ENCODE measurements around the gene NACC1. TPM values are rescaled to one million over a fixed set of nuclear protein-coding genes. Genes with fewer than 3 reads are reported as not detected.

The NACC1 gene
- total and polyA plus RNA-seq, 2 of the 13 experiments (the other 11 are each of a cell fraction or from before 2014, with no cell fraction given), result 31.8 to 42.3 TPM

DNA sequence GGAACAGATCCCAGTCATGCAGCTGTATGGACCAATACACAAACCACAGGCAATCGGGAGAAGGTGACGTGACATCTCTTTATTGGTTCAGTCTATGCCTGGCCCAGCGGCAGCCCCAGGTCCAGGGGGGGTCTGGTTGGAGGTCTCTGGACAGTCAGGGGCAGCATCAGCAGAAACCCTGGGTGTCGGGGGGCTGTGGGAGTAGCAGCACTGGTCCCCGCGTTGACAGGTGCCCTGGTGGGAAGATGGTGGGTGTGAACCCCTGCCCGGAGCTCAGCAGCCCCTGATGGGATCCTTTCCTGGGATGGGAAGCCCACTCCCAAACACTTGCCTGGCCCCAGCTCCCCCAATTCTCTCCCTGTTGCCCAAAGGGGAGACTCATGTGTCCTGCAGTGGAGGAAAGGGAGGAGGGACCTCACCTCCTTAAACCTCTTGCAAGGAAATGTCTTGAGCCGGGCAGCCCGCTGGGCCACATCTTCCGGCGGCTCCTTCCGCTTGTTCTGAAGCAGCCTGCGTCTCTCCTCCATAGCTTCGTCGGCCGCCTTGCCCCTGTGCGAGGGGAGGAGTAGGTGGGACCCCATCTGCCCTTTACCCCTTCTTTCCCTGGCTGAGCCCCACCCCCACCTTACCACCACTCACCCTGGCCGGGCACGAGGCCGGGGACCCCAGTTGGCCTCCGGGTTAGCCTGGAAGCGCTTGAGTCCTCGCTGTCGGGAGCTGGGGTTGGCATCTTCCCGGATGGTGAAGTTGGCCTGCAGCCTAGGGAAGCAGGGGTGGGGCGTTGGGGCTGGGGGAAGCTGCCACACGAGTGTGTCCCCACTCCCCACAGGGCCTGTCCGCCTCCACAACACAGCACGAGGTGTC, 13.0 kb upstream of the NACC1 start:
- no peak overlapping the region for H2AFZ ChIP-seq (ENCODE audit: low read length)
- H3K4me1 ChIP-seq (ENCODE audit: insufficient read depth, low read length), result peaks cover 20% of the 10 kb centered on the region
- no peak overlapping the region for H3K27ac ChIP-seq (ENCODE audit: extremely low read length, insufficient read depth, low read length)
- TF ChIP-seq POLR2A (IDR thresholded peaks at IDR 0.05; ENCODE audit: insufficient read depth in 1 of 2, low read depth in 2 of 2, low read length in 2 of 2) (0 out of 4 replicates have a peak, but pooled peaks of 1 of the 2 experiments have one; percentile 10), NCOA2 (CRISPR knock-in tag; IDR thresholded peaks at IDR 0.05) (no peak)
- in situ Hi-C loops (cut with HindIII; ENCODE audit: extremely low pct_ligation_motif_present, low pct_unique_long_range_greater_than_20kb) (no loop called here), intact Hi-C loops (cut with micrococcal nuclease; ENCODE audit: unreplicated experiment) (no loop called here)
- FAIRE-seq (no peak), ATAC-seq (no peak), DNase-seq (ENCODE audit: low spot score) (no peak)
- ChIA-PET CTCF (ENCODE audit: low intra/inter-chr PET ratio, low total read pairs) (no interaction called here), POLR2A (interaction anchor here (1.2 kb wide), 1 partner anchor 13 kb away, joined by 5 read pairs; the partner anchor contains the start of gene NACC1)
- H3K4me2 ChIP-seq (ENCODE audit: low read depth, low read length), result no peak overlapping the region
- BruUV-seq (replicated peaks), result no TSS peak
- 94% methylated on average over 24 of the region's 29 CpGs for WGBS (ENCODE audit: low lambda C conversion rate)
- H3K36me3 ChIP-seq (replicated peaks in 1 of 2; ENCODE audit: control insufficient read depth in 1 of 2, insufficient read depth in 2 of 2, low read length in 2 of 2), result peaks cover 7 to 14% of the 10 kb centered on the region in 2 experiments; a peak in 4 of 5 replicates
- H4K20me1 ChIP-seq (ENCODE audit: insufficient read depth, low read length), result no peaks in the 10 kb centered on the region
- H3K4me3 ChIP-seq (replicated peaks in 1 of 3; ENCODE audit: insufficient read depth in 1 of 3, low read depth in 2 of 3, low read length in 3 of 3), result no peak overlapping the region
- no peaks in the 10 kb centered on the region for H3K9me3 ChIP-seq (ENCODE audit: low read length)
- H3K9ac ChIP-seq (ENCODE audit: insufficient read depth, low read depth, low read length), result no peak overlapping the region
- no peaks in the 10 kb centered on the region for H3K79me2 ChIP-seq (ENCODE audit: insufficient read depth, low read length)
- H3K27me3 ChIP-seq (ENCODE audit: control insufficient read depth in 1 of 2, insufficient read depth in 2 of 2, low read length in 2 of 2), result no peaks in the 10 kb centered on the region

DNA sequence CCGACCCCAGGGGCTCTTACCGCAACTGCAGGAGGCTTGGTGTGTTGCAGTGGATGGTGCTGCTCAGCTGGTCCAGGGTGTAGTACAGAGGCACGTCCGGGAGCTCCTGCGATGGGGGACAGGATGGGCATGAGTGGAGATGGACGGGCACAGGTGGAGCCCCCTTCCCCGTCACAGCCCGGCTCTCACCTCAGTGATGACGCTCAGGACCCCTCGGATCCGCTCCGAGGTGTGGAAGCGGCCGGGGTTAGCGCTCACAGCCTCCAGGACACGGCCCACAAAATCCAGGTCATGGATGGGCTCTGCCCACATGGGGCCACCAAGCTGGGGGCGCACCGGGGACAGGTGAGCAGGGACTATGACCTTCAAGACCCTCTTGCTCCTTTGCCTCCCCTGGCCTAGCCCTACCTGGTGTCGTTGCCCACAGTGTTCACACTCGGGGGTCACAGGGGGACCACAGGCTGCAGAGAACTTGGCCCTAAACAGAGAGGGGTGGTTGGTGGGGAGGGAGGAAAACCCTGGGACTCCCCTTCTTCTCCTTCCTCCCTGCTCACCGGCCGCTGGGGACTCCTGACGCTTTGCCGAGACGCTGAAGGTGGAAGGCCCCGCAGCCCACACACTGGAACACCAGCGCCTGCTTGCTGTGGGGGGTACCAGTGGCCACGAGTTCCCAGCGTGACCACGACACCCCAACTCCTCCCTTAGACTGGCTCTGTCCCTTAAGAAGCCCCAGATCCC, 8.5 kb upstream of the NACC1 start:
- TF ChIP-seq AGO2 (optimal IDR thresholded peaks at IDR 0.05; ENCODE audit: low read depth, low read length) (peak; percentile 60), KMT2A (CRISPR knock-in tag; IDR thresholded peaks at IDR 0.05) (no peak), MATR3 (CRISPR knock-in tag; IDR thresholded peaks at IDR 0.05) (no peak), TBX3 (IDR thresholded peaks at IDR 0.05; ENCODE audit: borderline replicate concordance) (no peak), ZBTB10 (CRISPR knock-in tag; IDR thresholded peaks at IDR 0.05; ENCODE audit: borderline replicate concordance) (no peak)
- Histone ChIP-seq H2AFZ (ENCODE audit: low read length) (no peak overlapping the region), H3K4me2 (ENCODE audit: low read depth, low read length) (no peak overlapping the region), H3K27ac (ENCODE audit: extremely low read length, insufficient read depth, low read length) (no peak overlapping the region), H3K9me3 (ENCODE audit: low read length) (no peaks in the 10 kb centered on the region), H3K4me3 (replicated peaks in 1 of 3; ENCODE audit: insufficient read depth in 1 of 3, low read depth in 2 of 3, low read length in 3 of 3) (no peak overlapping the region), H3K36me3 (replicated peaks in 1 of 2; ENCODE audit: control insufficient read depth in 1 of 2, insufficient read depth in 2 of 2, low read length in 2 of 2) (peaks cover 9 to 24% of the 10 kb centered on the region in 2 experiments; a peak in 4 of 5 replicates), H3K4me1 (ENCODE audit: insufficient read depth, low read length) (no peaks in the 10 kb centered on the region), H3K79me2 (ENCODE audit: insufficient read depth, low read length) (no peaks in the 10 kb centered on the region), H4K20me1 (ENCODE audit: insufficient read depth, low read length) (no peaks in the 10 kb centered on the region), H3K9ac (ENCODE audit: insufficient read depth, low read depth, low read length) (no peak overlapping the region), H3K27me3 (ENCODE audit: control insufficient read depth in 1 of 2, insufficient read depth in 2 of 2, low read length in 2 of 2) (no peaks in the 10 kb centered on the region)
- no peak; the same call in 2 of the 3 replicates for ATAC-seq
- POLR2A ChIA-PET, result no interaction called here
- in situ Hi-C loops (cut with HindIII; ENCODE audit: extremely low pct_ligation_motif_present, low pct_unique_long_range_greater_than_20kb), result no loop called here
- 93% methylated on average over 5 of the region's 30 CpGs for WGBS (ENCODE audit: low lambda C conversion rate)
- DNase-seq (ENCODE audit: low spot score), result no peak
- intact Hi-C loops (cut with micrococcal nuclease; ENCODE audit: unreplicated experiment), result no loop called here
- FAIRE-seq, result no peak
- no TSS peak for BruUV-seq (replicated peaks)
- CTCF ChIA-PET (ENCODE audit: low intra/inter-chr PET ratio, low total read pairs), result no interaction called here

Data from HepG2 (cell line).